ENCODE measurements around the gene IQGAP1.
"Not testable (repeated sequence)": the region's sequence is repeated elsewhere in the genome, so short reads cannot be mapped to it uniquely, and the experiment has no call there.

The IQGAP1 gene

DNA sequence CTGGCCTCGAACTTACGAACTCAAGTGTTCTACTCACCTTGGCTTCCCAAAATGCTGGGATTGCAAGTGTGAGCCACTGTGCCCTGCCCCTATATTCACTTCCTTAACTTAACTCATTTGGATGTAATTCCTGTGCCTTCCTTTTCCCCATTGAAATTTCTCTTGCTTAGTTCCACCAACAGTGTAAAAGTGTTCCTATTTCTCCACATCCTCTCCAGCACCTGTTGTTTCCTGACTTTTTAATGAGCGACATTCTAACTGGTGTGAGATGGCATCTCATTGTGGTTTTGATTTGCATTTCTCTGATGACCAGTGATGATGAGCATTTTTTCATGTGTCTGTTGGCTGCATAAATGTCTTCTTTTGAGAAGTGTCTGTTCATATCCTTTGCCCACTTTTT, 21.5 kb downstream of the IQGAP1 start:
- DNase-seq (ENCODE audit: low spot score), result not testable (repeated sequence)

DNA sequence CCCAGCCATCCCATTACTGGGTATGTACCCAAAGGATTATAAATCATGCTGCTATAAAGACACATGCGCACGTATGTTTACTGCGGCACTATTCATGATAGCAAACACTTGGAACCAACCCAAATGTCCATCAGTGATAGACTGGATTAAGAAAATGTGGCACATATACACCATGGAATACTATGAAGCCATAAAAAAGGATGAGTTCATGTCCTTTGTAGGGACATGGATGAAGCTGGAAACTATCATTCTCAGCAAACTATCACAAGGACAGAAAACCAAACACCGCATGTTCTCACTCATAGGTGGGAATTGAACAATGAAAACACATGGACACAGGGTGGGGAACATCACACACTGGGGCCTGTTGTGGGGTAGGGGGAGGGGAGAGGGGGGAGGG, 22.3 kb downstream of the IQGAP1 start:
- not testable (repeated sequence) for DNase-seq (ENCODE audit: low spot score)

DNA sequence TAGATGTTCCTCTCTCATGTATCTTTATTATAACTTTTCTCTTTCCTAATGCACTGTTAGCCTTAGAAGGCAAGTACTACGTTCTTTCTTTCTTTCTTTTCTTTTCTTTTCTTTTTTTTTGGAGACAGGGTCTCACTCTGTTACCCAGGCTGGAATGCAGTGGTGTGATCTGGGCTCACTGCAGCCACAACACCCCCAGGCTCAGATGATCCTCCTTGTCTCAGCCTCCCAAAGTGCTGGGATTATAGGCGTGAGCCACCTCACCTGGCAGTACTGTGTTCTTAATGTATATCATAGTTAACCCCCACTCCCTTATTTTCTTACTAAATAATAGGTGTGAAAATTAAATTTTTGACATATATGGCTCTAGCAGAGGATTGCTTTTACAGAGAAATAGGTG, 23.1 kb downstream of the IQGAP1 start:
- DNase-seq (ENCODE audit: low spot score), result no peak

DNA sequence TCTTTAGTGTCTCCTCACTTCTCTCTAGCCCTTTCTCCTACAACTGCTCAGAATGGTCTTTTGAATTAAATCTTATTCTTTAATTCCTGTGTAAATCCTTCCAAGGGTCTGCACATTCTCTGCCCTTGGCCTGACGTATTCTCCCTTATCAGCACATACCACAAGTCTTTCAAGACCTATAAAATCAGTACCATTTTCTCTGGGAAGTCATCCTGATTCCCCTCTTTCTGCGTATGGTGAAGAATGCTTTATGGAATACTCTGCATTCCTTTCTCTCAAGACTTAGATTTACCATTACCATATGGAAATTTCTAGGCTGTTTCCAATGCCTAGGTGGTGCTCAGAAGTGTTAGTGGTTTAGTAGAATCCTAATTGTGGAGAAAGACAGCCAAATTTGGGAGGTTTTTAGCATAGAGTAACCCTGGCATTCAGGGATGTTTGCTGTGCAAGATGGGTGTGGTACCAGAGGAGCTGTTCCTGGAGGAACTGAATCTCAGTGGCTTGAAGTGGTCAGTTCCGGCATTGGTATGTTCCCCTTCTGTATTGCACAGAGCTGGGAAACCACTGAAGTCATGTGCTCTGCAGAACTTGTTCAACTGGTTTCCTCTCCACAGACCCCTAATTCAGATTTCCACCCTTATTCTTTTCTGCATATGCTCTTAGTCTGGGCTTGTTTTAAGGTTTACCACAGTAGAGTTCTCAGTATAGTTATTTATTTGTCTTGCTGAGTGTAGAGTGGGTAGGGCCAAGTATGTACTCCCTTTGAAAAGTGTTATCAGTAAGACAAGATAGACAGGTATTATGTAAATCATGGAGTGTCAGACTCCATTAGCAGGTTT, 24.5 kb downstream of the IQGAP1 start:
- no peak for DNase-seq (ENCODE audit: low spot score)

DNA sequence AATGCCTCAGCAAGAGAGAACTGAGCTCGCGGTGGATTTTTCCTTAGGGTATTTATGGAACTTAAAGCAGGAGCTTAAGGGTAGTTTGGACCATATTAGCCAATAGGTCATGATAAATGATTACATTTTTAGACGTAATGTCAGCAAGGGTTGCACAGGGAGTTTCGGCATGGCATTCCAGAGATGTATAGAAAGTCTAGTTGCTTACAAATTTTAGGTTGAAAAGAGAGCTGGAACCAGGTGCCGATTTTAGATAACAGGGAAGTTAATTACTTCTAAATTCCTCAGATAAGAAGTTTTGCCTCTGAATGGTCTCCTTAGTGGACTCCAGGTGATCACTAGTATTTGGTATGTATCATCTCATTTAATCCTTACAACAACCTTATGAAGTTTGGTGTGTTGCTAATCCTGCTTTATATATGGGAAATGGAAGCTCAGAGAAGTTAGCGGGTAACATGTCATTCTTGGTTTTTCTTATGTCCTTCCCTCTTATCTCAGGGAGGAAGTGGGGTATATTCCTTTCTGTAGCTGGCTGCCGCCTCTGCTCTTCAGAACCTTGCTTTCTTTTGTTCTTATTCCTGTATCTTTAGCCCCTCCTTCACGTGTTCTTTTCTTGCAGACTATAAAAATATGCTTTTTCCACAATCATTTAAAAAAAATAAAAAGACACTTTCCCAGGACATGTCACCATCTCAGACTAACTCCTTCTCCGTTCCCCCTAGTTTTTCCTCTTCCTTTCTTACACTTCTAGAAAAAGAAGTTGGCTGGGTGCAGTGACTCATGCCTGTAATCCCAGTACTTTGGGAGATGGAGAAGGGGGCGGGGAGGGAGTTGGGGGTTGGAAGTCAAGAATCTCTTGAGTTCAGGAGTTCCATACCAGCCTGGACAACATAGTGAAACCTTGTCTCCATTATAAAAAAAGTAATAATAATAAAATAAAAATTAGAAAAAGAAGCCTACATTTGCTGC, 25.7 kb downstream of the IQGAP1 start:
- no peak for DNase-seq (ENCODE audit: low spot score)

DNA sequence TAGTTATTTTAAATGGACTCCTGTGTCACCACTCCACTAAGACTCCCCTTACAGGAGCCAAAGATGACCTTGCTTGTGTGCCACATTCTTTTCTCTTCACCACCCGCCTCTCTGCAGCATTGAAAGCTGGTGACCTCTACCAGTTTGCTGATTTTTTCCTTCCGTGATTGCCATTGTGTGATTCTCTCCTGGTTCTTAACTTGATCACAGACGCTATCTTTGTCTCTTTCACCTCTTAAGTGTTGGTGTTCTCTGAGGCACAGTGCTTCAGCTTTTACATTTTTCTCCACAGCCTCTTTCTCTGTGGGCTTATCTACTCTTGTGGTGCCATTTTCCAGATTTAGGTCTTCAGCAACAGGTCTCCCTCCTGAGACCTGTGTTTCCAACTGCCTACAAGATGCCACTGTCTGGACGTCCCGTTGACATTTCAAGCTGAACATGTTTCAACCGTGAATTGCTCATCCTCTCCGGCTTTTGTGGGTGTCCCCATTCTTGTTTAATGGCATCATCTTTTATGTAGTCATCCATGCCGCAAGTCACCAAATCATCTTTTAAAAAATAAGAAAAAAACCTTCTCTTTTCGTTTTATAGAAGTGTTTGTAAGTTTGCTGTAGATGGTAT, 26.5 kb downstream of the IQGAP1 start:
- DNase-seq (ENCODE audit: low spot score), result no peak

DNA sequence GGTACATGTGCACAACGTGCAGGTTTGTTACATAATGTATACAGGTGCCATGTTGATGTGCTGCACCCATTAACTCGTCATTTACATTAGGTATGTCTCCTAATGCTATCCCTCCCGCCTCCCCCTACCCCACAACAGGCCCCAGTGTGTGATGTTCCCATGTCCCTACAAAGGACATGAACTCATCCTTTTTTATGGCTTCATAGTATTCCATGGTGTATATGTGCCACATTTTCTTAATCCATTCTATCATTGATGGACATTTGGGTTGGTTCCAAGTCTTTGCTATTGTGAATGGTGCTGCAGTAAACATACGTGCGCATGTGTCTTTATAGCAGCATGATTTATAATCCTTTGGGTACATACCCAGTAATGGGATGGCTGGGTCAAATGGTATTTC, 28.0 kb downstream of the IQGAP1 start:
- not testable (repeated sequence) for DNase-seq (ENCODE audit: low spot score)

DNA sequence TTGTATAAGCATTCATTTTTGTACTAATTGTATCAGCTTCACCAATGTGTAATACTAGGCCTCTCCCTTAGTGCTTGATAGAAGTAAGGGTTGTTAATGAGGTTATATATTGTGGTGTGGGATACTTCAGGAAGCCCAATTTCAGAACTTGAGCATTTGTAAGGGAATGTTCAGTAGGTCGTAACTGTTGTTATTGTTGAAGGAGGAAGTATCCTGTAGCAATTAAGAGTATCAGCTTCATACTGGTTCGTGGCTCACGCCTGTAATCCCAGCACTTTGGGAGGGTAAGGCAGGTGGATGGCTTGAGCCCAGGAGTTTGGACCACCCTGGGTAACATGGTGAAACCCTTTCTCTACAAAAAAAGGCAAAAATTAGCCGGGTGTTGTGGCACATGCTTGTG, 30.6 kb downstream of the IQGAP1 start:
- no peak for DNase-seq (ENCODE audit: low spot score)

DNA sequence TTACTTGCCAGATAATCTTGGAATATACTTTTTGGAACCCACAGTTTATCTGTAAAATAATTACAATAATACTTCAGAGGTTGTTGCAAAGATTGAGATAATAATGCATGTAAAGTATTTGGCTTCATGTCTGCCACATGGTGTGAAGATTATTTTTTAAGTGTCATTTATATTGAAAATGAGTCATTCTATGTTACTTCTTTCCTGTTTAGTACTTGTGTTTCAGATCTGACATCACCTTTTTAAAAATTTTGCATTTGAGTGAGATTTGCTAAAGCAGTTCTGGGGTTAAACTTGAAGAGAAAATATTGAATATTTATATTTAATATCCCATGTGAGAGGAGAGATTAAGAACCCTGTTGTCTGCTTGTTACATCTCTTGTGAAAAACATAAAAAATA, 31.2 kb downstream of the IQGAP1 start:
- no peak for DNase-seq (ENCODE audit: low spot score)

DNA sequence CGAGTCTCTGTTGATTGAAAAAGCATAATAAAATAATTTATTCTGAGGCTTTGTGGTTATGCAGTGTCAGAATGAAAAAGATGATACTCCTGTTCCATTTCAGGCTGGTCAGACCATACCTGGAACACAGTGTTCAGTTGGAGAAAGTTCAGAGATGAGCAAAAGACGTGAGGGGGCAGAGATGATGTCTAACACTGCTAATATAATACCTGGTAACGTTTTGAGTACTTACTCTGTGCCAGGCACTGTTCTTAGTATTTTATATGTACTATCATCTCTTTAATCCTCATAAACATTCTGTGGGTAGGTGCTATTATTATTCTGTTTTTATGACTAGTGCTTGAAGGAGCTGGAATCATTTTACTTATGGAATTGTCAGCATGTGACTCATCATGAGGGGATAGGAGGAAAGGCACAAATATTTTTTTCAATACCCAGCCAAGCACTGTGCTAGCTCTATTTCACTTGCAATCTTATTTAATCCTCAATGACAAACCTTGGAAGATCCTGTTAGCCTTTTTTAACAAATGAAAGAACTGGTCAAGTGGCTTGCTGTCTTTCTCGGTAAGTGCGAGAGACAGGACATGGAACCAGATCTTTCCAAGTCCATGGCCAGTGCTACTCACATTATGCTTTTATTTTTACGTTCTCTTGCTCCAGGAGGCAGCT, 31.8 kb downstream of the IQGAP1 start:
- DNase-seq (ENCODE audit: low spot score), result no peak

DNA sequence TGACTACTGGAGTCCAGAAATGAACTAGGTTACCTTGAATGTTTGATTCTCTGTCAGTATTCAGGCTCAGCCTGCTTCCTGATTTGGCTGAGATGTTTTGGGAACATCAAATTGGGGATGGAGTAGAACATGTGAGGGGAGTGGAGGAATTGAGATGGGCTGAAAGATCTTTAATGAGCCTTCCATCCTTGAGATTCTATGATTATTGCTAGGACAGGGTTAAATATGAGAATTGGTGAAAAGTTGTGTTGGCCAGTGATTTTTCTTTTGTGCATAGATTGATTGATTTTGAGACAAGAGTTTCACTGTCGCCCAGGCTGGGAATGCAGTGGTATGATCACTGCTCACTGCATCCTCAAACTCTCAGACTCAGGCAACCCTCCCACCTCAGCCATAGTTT, 32.4 kb downstream of the IQGAP1 start:
- DNase-seq (ENCODE audit: low spot score), result no peak

DNA sequence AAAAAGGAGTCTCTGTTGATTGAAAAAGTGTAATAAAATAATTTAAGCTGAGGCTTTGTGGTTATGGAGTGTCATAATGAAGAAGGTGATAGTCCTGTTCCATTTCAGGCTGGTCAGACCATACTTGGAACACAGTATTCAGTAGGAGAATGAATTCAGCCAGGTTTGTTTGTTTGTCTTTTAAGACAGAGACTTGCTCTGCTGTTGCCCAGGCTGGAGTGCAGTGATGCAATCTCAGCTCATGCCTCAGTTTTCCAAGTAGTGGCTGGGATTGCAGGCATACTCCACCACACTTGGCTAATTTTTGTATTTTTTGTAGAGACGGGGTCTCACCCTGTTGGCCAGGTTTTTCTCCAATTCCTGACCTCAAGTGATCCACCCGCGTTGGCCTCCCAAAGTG, 33.5 kb downstream of the IQGAP1 start:
- DNase-seq (ENCODE audit: low spot score), result no peak

DNA sequence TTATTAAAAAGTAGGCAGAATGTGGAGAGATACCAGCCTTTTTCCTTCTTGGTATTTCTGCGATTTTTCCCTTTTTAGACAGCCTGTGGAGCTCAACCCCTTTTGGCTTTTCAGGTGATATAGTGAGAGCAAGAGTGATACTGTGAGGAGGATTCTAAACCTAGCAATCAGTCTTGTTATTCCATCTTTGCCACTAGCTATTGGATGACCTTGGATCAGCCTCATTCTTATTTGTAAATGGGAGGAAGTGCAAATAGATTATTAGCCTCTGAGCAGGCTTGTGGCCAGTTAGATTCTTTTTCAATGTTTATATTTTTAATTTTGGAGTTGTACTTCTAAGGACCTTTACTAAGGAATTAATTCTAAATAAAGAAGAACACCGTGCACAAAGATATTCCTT, 34.0 kb downstream of the IQGAP1 start:
- DNase-seq (ENCODE audit: low spot score), result no peak

DNA sequence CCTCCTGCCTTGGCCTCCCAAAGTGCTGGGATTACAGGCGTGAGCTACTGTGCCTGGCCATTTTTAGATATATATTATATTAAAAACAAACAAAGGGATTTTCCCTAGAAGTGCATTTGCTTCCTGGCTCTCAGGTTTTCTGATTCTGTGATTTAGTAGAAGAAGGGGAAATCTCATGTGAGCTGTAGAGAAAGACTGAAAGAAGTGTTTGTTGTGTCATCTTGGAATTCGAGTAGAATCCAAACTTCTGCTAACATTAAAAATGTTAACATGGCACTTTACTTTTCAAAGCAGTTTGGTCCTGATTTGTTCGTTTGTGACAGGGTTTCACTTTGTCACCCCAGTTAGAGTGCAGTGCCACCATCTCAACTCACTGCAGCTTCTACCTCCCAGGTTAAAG, 34.9 kb downstream of the IQGAP1 start:
- DNase-seq (ENCODE audit: low spot score), result no peak

DNA sequence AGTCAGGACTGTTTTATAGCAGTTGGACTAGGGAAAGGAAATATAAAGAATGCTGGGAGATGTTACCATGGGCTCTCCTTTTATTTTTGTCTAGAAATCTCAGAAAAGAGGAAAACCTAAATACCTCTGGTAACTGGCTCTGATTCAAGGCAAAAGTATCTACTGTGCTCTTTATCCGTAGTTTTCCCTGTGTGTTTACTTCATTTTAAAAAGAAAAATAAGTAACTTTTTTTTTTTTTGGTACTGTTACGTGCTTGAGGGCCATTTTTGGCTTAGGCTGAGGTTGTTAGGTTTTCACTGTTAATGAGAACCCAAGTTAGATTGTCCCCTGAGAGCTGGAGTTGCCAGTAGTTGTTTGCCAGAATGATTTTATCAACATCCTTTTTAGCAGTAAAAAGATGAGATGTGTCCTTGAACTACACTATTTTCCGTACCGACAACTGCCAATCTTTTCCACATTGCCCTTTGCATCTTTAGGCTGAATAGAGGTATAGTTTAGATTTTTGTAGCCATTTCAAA, 35.8 kb downstream of the IQGAP1 start:
- DNase-seq (ENCODE audit: low spot score), result no peak

DNA sequence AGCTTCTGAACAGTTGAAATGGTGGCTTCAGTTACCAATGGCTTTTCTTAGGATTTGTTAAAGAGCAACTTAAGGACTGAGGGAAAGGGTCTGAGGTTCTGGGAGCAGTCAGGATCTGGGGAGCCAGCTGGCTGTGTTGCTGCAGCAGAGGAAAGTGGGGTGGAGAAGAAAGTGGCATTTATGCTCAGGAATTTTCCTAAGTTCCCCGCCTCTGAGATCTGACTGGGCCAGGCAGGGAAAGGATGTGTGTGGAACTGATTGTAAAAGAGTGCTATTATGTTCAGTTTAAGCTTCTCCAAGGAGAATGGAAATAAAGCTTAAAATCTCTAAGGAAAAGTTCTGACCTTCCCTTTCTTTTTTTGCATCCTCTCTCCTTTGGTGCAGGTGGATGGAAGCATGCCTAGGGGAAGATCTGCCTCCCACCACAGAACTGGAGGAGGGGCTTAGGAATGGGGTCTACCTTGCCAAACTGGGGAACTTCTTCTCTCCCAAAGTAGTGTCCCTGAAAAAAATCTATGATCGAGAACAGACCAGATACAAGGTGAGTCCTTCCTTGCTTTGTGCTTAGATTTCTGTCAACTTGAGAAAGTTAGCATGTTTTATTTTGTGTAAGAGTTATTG, 37.8 kb downstream of the IQGAP1 start:
- no peak for DNase-seq (ENCODE audit: low spot score)

DNA sequence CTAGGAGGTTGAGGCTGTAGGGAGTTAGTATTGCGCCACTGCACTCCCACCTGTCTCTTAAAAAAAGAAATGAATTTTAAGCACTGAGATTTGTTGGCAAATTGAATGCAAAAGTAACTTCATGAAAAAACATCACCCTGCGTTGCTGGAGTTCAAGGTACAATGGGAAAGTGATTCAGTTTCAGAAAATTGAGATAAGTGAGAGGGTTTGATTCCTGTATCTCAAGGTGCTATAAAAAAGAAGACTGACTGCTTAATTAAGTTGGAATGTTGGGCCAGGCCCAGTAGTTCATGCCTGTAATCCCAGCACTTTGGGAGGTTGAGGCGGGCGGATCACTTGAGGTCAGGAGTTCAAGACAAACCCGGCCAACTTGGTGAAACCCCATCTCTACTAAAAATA, 39.1 kb downstream of the IQGAP1 start:
- DNase-seq (ENCODE audit: low spot score), result no peak

DNA sequence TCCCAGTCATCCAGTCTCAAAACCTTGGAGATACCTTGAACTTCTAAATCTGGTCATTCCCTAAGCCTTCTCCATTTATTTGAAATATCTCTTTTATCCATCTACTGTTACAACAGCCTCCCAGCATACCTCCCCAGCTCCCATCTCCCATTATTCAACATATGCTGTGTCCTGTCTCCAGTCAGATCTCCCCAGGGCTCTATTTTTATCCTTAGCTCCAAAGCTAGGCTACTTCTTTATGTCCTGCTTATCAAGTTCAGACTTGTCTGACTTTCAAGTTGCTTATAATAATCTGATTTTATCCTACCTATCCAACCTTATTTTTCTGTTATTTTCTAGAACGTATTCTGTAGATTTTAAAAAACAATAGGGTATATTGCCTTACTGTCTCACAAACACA, 44.2 kb downstream of the IQGAP1 start:
- no peak for DNase-seq (ENCODE audit: low spot score)

DNA sequence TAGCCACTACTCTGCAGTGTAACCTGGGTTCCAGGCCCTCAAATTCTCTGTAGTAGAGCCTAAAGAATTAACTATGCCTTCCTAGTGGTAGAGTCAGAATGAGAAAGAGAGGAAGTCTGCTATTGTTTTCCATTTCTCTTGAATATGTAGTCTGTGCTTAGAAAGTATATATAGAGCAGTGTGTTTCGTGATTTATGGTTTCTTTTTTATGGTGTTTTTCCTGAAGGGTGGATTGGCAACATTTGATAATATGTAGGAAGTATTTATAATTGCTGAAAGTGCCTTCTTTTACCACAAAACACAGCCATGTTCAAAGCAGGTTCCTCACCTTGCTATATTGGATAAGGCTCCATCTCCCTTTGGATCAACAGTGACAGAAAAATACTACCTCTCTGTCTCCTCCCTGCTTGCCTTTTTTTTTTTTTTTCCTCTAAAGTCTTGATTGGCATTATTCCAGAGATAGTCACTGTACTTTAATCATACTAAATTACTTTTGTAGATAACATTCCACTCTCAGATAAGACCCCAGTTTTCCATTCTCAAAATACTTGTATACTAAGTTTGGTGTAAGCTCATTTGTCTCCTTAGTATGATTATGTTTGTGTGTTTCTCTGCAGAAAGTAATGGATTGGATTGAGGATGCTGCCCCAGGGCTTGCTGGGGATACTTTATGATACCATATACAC, 47.8 kb downstream of the IQGAP1 start:
- no peak for DNase-seq (ENCODE audit: low spot score)

DNA sequence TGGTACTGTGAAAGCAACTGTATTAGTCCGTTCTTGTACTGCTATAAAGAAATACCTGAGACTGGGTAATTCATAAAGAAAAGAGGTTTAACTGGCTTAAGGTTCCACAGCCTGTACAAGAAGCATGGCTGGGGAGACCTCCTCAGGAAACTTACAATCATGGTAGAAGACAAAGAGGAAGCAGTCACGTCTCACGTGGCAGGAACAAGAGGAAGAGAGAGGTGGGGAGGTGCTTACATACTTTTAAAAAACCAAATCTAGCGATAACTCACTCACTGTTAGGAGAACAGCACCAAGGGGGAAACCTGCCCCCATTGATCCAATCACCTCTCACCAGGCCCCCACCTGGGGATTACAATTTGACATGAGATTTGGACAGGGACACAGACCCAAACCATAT, 48.9 kb downstream of the IQGAP1 start:
- DNase-seq (ENCODE audit: low spot score), result no peak

DNA sequence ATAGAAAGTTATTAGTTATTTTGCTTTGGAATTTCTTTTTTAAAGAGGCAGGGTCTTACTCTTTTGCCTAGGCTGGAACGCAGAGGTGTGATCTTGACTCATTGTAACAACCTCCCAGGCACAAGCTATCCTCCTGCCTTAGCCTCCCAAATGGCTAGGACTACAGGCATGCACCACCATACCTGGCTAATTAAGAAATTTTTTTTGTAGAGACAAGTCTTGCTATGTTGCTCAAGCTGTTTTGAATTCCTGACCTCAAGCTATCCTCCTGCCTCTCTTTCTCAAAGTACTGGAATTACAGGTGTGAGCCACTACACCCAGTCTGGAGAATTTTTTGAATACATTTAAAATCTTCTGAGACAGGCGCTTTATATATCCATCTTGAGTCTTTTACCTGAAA, 49.5 kb downstream of the IQGAP1 start:
- no peak for DNase-seq (ENCODE audit: low spot score)

Measured in HuH-7.5 (cell line).